Hepatocyte (in vitro differentiated cells): Measurements from ENCODE around the gene VSTM2L.

ENCODE experiments used
- CTCF ChIP-seq: fragments of 200-600 bp; sonication (generic); IDR thresholded peaks from 2 replicates; pipeline ENCODE4 v1.5.1; 2016; ENCODE audit warnings: antibody characterized with exemption, mild to moderate bottlenecking; ENCODE audit not compliant: poor library complexity
- EZH2phosphoT487 ChIP-seq: fragments of 200-600 bp; sonication (generic); IDR thresholded peaks from one replicate; pipeline ENCODE4 v1.6.1; 2018; ENCODE audit warnings: antibody characterized with exemption, mild to moderate bottlenecking, low read depth, moderate library complexity; ENCODE audit not compliant: unreplicated experiment, severe bottlenecking

DNA sequence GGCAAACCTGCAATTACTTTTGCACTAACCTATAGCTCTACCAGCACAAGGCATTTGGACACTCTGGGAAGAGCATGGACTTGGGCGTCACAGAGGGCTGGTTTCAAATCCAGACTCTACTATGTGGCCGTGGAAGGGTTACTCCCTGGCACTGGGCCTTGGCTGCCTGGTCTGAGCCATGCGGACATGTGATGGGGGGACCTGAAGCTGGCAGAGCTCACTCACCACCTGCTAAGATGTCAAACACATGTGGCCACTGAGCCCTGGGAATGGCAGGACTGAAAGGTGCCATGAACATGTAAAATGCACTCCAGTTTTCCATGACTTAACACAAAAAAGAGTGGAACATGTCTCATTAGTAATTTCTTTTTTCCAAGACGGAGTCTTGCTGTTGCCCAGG, 23.7 kb downstream of the VSTM2L start:
- no peak for TF ChIP-seq CTCF
- TF ChIP-seq EZH2phosphoT487, result no peak
